ENCODE measurements around the gene DBH.

- TF ChIP-seq CTCF (IDR thresholded peaks at IDR 0.05; ENCODE audit: insufficient read depth, low read length) (no peak), POLR2AphosphoS5 (IDR thresholded peaks at IDR 0.05; ENCODE audit: low read depth) (no peak), REST (IDR thresholded peaks at IDR 0.05; ENCODE audit: insufficient replicate concordance, low read depth) (no peak), GABPA (IDR thresholded peaks at IDR 0.05; ENCODE audit: low read depth) (no peak)
These were observed 43.4 kb downstream of the DBH start for GRCh38 chr9:133679466-133680061.
